Lung microvascular endothelial cell (primary cell): Measurements from ENCODE around the gene PAQR8. TPM values are rescaled to one million over a fixed set of nuclear protein-coding genes. Genes with fewer than 3 reads are reported as not detected.

Source experiments
- total RNA-seq: library from RNA; depleted of rRNA; stranded (reverse); fragments of >200 nt; gene quantifications from 2 replicates; pipeline ENCODE4 v1.2.1, GENCODE V29; 2014

The PAQR8 gene
- total RNA-seq, 1 donor from 2014 or later = 12.3 TPM

Other genes starting within 250 kb of the PAQR8 start
- not detected in 2 replicates for gene IL17A, start 175.8 kb upstream of the PAQR8 start, total RNA-seq
- not detected in 2 replicates for gene IL17F, start 117.7 kb upstream of the PAQR8 start, total RNA-seq
- gene MCM3, start 77.4 kb upstream of the PAQR8 start, total RNA-seq = 37.9 and 47.3 TPM in 2 replicates
- 4.0 and 4.1 TPM in 2 replicates for gene EFHC1, start 58.2 kb downstream of the PAQR8 start, total RNA-seq
- 14.3 and 17.7 TPM in 2 replicates for gene TRAM2, start 214.9 kb downstream of the PAQR8 start, total RNA-seq